Fibroblast of lung (primary cell): ENCODE data around the gene CTSZ. TPM values are rescaled to one million over a fixed set of nuclear protein-coding genes. Genes with fewer than 3 reads are reported as not detected.
A peak's percentile ranks its signal among the peaks of the same experiment; 100 is the strongest.
"Not testable (repeated sequence)": the region's sequence is repeated elsewhere in the genome, so short reads cannot be mapped to it uniquely, and the experiment has no call there.

Experiments
- DNase-seq, 2 donors: peaks; one replicate each; pipeline versions ENCODE4 v3.0.0 to v3.0.0-alpha.2; 2010; ENCODE audit warnings: low read depth in 2 of 2
- H2AFZ ChIP-seq: 2 replicates; pipeline ENCODE4 v1.5.1; 2012; ENCODE audit warnings: low read length, control low read depth, inconsistent platforms
- H3K27ac ChIP-seq: 2 replicates; pipeline ENCODE4 v1.5.1; 2011; ENCODE audit warnings: low read length, control low read depth; ENCODE audit not compliant: insufficient read depth
- H3K27me3 ChIP-seq: 2 replicates; pipeline ENCODE4 v1.5.1; 2011; ENCODE audit warnings: mild to moderate bottlenecking, low read length; ENCODE audit not compliant: control insufficient read depth, insufficient read depth
- H3K36me3 ChIP-seq: 2 replicates; pipeline ENCODE4 v1.5.1; 2011; ENCODE audit warnings: low read length; ENCODE audit not compliant: control insufficient read depth, insufficient read depth
- H3K4me1 ChIP-seq: 2 replicates; pipeline ENCODE4 v1.5.1; 2011; ENCODE audit warnings: low read length; ENCODE audit not compliant: control insufficient read depth, insufficient read depth; ENCODE audit errors: extremely low read depth
- H3K4me2 ChIP-seq: 2 replicates; pipeline ENCODE4 v1.5.1; 2011; ENCODE audit warnings: low read length, control low read depth; ENCODE audit not compliant: insufficient read depth; ENCODE audit errors: extremely low read depth
- H3K4me3 ChIP-seq, 4 experiments: fragments of 200-600 bp in 1 of 4; sonication (generic) in 1 of 4; replicated peaks in 1 of 4; 2 replicates each; pipeline ENCODE4 v1.5.1; 2011 to 2016; ENCODE audit warnings: low read length in 4 of 4, low read depth in 3 of 4, mild to moderate bottlenecking in 3 of 4, control low read depth in 2 of 4, inconsistent platforms in 1 of 4, mixed read lengths in 1 of 4; ENCODE audit not compliant: insufficient read depth in 1 of 4; ENCODE audit errors: control extremely low read depth in 1 of 4
- H3K79me2 ChIP-seq: 2 replicates; pipeline ENCODE4 v1.5.1; 2012; ENCODE audit warnings: mild to moderate bottlenecking, low read length, inconsistent platforms; ENCODE audit not compliant: control insufficient read depth, insufficient read depth
- H3K9ac ChIP-seq: 2 replicates; pipeline ENCODE4 v1.5.1; 2011; ENCODE audit warnings: mild to moderate bottlenecking, low read length, control low read depth; ENCODE audit not compliant: insufficient read depth
- H3K9me3 ChIP-seq: 2 replicates; pipeline ENCODE4 v1.5.1; 2012; ENCODE audit warnings: low read depth, low read length; ENCODE audit not compliant: control insufficient read depth, insufficient read depth
- H4K20me1 ChIP-seq: 2 replicates; pipeline ENCODE4 v1.5.1; 2011; ENCODE audit warnings: low read length; ENCODE audit not compliant: control insufficient read depth, insufficient read depth; ENCODE audit errors: extremely low read depth
- EZH2 ChIP-seq: IDR thresholded peaks from 2 replicates; pipeline ENCODE4 v1.5.1; 2012; ENCODE audit warnings: low read length, control low read depth, mild to moderate bottlenecking; ENCODE audit errors: missing control alignments
- polyA plus RNA-seq, 2 donors: library from polyadenylated mRNA; depleted of rRNA in 1 of 2; stranded (reverse) in 1 of 2; unstranded in 1 of 2; fragments of >200 nt; gene quantifications; 2 replicates each; pipeline ENCODE4 v1.2.1, GENCODE V29; 2011 to 2012; ENCODE audit warnings: missing spikeins in 1 of 2
- total RNA-seq: library from RNA; depleted of rRNA; stranded (reverse); fragments of >200 nt; gene quantifications from 2 replicates; pipeline ENCODE4 v1.2.1, GENCODE V29; 2014
- TF ChIP-seq, protein P1 (sequence below), 2 donors: IDR thresholded peaks in 1 of 2; conservative IDR thresholded peaks in 1 of 2; 1 replicate in 1 of 2; 2 replicates in 1 of 2; pipeline ENCODE4 v1.5.1; 2011 to 2012; ENCODE audit warnings: low read length in 2 of 2, control low read depth in 1 of 2, inconsistent platforms in 1 of 2, low read depth in 1 of 2, mild to moderate bottlenecking in 1 of 2

The CTSZ gene
- total and polyA plus RNA-seq, 2 donors (not counting 1 experiment from before 2014, with no cell fraction given), result 201 to 250 TPM

DNA sequence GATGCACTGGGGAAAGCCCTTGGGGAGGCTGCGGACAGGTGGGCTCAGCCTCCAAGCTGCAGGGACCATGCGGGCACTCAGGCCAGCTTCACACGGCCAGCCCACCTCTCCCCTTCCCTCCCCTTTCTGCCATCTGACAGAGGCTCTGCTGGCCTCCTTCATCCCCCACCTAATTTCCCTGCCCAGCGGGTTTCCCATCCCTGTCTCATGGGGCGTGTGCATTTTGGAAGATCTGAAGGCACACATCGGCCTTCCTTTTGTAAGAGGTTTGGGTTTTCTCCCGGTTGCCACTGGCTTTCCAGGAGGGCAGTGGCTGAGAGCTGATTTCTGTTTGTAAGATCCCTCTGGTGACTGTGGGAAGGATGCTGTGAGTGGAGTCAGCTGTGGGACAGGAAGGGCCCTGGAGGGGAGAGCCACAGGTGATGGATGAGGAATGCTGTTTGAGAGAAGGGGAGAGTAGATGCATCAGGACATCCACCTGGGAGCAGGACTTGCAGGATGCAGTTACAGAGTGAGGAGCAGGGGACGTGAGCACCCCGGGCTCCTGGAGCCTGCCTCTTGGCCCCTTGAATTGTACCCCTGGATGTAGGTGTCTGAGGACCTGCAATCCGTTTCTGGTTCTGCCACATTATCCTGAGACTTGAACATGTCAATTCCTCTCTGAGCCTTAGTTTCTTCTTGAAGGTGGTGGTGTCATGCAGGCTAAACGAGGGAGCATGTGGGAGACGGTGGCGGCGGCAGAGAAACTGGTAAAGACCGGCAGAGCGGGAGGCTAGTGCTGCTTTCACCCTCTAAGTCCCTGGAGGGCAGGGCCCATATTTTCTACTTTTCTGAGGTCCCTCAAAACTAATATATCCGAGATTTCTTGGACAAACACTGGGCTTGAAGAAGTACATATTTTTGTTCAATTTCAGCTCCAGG is 6.2 kb upstream of the CTSZ start:
- no peaks in the 10 kb centered on the region for H3K9me3 ChIP-seq
- H3K36me3 ChIP-seq, result no peaks in the 10 kb centered on the region
- no peaks in the 10 kb centered on the region for H3K79me2 ChIP-seq
- no peak overlapping the region for H3K4me3 ChIP-seq
- no peaks in the 10 kb centered on the region for H4K20me1 ChIP-seq
- no peak overlapping the region for H3K9ac ChIP-seq
- no peak for DNase-seq
- TF ChIP-seq, protein P1, sequence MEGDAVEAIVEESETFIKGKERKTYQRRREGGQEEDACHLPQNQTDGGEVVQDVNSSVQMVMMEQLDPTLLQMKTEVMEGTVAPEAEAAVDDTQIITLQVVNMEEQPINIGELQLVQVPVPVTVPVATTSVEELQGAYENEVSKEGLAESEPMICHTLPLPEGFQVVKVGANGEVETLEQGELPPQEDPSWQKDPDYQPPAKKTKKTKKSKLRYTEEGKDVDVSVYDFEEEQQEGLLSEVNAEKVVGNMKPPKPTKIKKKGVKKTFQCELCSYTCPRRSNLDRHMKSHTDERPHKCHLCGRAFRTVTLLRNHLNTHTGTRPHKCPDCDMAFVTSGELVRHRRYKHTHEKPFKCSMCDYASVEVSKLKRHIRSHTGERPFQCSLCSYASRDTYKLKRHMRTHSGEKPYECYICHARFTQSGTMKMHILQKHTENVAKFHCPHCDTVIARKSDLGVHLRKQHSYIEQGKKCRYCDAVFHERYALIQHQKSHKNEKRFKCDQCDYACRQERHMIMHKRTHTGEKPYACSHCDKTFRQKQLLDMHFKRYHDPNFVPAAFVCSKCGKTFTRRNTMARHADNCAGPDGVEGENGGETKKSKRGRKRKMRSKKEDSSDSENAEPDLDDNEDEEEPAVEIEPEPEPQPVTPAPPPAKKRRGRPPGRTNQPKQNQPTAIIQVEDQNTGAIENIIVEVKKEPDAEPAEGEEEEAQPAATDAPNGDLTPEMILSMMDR (conservative IDR thresholded peaks at IDR 0.05 in 1 of 2, IDR thresholded peaks at IDR 0.05 in 1 of 2; ENCODE audit: low read depth in 1 of 2, low read length in 2 of 2), result no peak
- no peak for TF ChIP-seq EZH2
- H3K27me3 ChIP-seq, result no peaks in the 10 kb centered on the region
- H2AFZ ChIP-seq, result no peak overlapping the region
- H3K4me1 ChIP-seq, result peaks cover 11% of the 10 kb centered on the region
- no peak overlapping the region for H3K27ac ChIP-seq
- H3K4me2 ChIP-seq, result no peak overlapping the region

DNA sequence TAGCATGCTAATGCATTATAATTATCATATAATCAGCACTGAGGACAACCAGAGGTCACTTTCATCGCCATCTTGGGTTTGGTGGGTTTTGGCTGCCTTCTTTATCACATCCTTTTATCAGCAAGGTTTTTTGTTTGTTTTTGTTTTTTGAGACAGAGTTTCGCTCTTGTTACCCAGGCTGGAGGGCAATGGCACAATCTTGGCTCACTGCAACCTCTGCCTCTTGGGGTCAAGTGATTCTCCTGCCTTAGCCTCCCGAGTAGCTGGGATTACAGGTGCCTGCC is 4.8 kb upstream of the CTSZ start:
- not testable (repeated sequence) for H3K4me3 ChIP-seq, H3K27me3 ChIP-seq, H3K79me2 ChIP-seq, H4K20me1 ChIP-seq, DNase-seq, H3K36me3 ChIP-seq, H3K9ac ChIP-seq, H3K27ac ChIP-seq, H3K9me3 ChIP-seq, H2AFZ ChIP-seq, H3K4me2 ChIP-seq
- peaks cover 11% of the 10 kb centered on the region for H3K4me1 ChIP-seq

DNA sequence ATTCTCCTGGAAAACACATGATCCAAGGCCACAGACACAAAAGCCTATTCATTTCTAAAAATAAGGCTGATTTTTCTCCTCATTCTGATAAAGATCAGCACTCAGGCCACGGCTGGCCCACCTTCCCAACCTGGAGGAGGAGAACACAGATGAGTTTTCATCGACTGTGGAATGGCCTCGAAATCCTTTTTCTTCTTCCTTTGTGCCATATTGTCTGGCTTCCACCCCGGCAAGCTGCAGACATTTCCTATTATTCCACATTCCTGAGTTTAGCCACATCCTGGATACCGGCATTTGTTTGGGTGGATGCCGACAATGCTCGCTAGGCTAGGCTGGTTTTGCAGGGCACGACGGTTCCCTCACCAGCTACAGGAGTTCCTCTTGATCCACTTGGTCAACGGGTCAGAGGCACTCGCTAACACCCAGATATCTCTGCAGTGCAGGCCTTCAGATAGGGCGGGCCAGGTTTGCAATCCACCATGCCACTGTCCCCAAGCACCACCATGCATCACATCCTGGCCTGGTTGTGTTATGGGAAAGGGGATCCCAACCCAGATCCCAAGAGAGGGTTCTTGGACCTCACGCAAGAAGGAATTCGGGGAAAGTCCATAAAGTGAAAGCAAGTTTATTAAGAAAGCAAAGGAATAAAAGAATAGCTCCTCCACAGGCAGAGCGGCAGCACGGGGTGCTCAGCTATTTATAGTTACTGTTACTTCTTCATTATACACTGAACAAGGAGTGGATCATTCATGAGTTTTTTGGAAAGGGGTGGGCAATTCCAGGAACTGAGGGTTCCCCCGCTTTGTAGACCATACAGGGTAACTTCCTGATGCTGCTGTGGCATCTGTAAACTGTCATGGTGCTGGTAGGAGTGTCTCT is 4.2 kb upstream of the CTSZ start:
- Histone ChIP-seq H3K27ac (peak overlapping the region; percentile 67), H3K9me3 (no peaks in the 10 kb centered on the region), H3K4me1 (peaks cover 11% of the 10 kb centered on the region), H3K4me2 (peak overlapping the region; percentile 66), H3K79me2 (peaks cover 5% of the 10 kb centered on the region), H3K36me3 (no peaks in the 10 kb centered on the region), H3K27me3 (no peaks in the 10 kb centered on the region), H3K9ac (no peak overlapping the region), H2AFZ (peak overlapping the region; percentile 29), H4K20me1 (no peaks in the 10 kb centered on the region), H3K4me3 (no peak overlapping the region)
- TF ChIP-seq, protein P1 (conservative IDR thresholded peaks at IDR 0.05 in 1 of 2, IDR thresholded peaks at IDR 0.05 in 1 of 2; ENCODE audit: low read depth in 1 of 2, low read length in 2 of 2), result no peak
- no peak for TF ChIP-seq EZH2
- peak; percentile 64 to 94 for DNase-seq
